GM12878 (cell line): ENCODE measurements around the gene LARP7. TPM values are rescaled to one million over a fixed set of nuclear protein-coding genes. Genes with fewer than 3 reads are reported as not detected.
A peak's percentile ranks its signal among the peaks of the same experiment; 100 is the strongest.
"Not testable (repeated sequence)": the region's sequence is repeated elsewhere in the genome, so short reads cannot be mapped to it uniquely, and the experiment has no call there.

Experiments
- ATAC-seq: fragments of 200-7000 bp; cut with Tn5 transposase; 3 replicates; pipeline ENCODE4 v1.9.1; 2020; ENCODE audit warnings: mild to moderate bottlenecking, moderate library complexity
- BruUV-seq: library from RNA; stranded (reverse); fragments of 400-500 nt; replicated peaks from 2 replicates; lab custom pipeline; 2021; lab: Mats Ljungman, UMichigan
- CTCF ChIA-PET: fragments of 300-600 bp; sonication (Branson Sonifier 250); formaldehyde crosslinking; extraction: SDS; loops from one replicate; lab custom pipeline; 2021; ENCODE audit warnings: inconsistent platforms; lab: Yijun Ruan, JAX
- POLR2A ChIA-PET: fragments of 350-600 bp; formaldehyde crosslinking; extraction: SDS; loops from one replicate; lab custom pipeline; 2021; ENCODE audit warnings: inconsistent platforms; lab: Charles Lee
- RAD21 ChIA-PET: fragments of 300-600 bp; sonication (Branson Sonifier 250); formaldehyde crosslinking; loops from one replicate; lab custom pipeline; 2023; ENCODE audit warnings: antibody characterized with exemption; ENCODE audit not compliant: unreplicated experiment; lab: Charles Lee
- SMC1A ChIA-PET: fragments of 300-600 bp; sonication (Branson Sonifier 250); formaldehyde crosslinking; loops from one replicate; lab custom pipeline; 2023; ENCODE audit not compliant: unreplicated experiment, uncharacterized antibody; lab: Charles Lee
- DNase-seq: peaks from one replicate; pipeline ENCODE4 v3.0.0-alpha.2; 2011; ENCODE audit warnings: low read depth, low spot score
- FAIRE-seq: peaks from 3 replicates; lab custom pipeline; 2011; peaks lifted over from hg19 to GRCh38; lab: Jason Lieb, UNC
- H2AFZ ChIP-seq: 2 replicates; pipeline ENCODE4 v1.6.0; 2011; ENCODE audit warnings: low read depth, low read length, control low read depth; ENCODE audit not compliant: control insufficient read depth
- H3K27ac ChIP-seq: 2 replicates; pipeline ENCODE4 v1.5.1; 2011; ENCODE audit warnings: control low read depth; ENCODE audit not compliant: control insufficient read depth, insufficient read depth
- H3K27me3 ChIP-seq, 2 experiments: replicated peaks in 1 of 2; 2 replicates each; pipeline versions ENCODE4 v1.6.0 to v1.6.1; 2011; ENCODE audit warnings: low read length in 1 of 2; ENCODE audit not compliant: control insufficient read depth in 2 of 2, insufficient read depth in 2 of 2
- H3K36me3 ChIP-seq, 2 experiments: 2 replicates each; pipeline ENCODE4 v1.5.1; 2011; ENCODE audit warnings: low read length in 1 of 2; ENCODE audit not compliant: control insufficient read depth in 2 of 2, insufficient read depth in 2 of 2
- H3K4me1 ChIP-seq: 2 replicates; pipeline ENCODE4 v1.6.1; 2011; ENCODE audit warnings: mild to moderate bottlenecking, low read length, moderate library complexity, mixed read lengths; ENCODE audit not compliant: control insufficient read depth, insufficient read depth
- H3K4me2 ChIP-seq: 2 replicates; pipeline ENCODE4 v1.6.0; 2011; ENCODE audit warnings: control low read depth; ENCODE audit not compliant: control insufficient read depth, insufficient read depth
- H3K4me3 ChIP-seq: fragments of 200-600 bp; sonication (generic); 2 replicates; pipeline ENCODE4 v1.5.1; 2016
- H3K79me2 ChIP-seq: 2 replicates; pipeline ENCODE4 v1.6.0; 2011; ENCODE audit warnings: low read length; ENCODE audit not compliant: control insufficient read depth, insufficient read depth
- H3K9ac ChIP-seq: 2 replicates; pipeline ENCODE4 v1.8.0; 2011; ENCODE audit warnings: low read length, control low read depth, mixed read lengths; ENCODE audit not compliant: control insufficient read depth, insufficient read depth
- H3K9me3 ChIP-seq: replicated peaks from 3 replicates; pipeline ENCODE4 v1.5.1; 2011; ENCODE audit warnings: mild to moderate bottlenecking, low read length; ENCODE audit not compliant: control insufficient read depth, insufficient read depth
- H4K20me1 ChIP-seq: 2 replicates; pipeline ENCODE4 v1.6.0; 2011; ENCODE audit not compliant: control insufficient read depth, insufficient read depth
- BHLHE40 ChIP-seq, 2 experiments: fragments of 450-650 bp in 1 of 2; IDR thresholded peaks; 2 replicates each; pipeline ENCODE4 v1.6.1; 2011 to 2017; ENCODE audit warnings: low read depth in 2 of 2, borderline replicate concordance in 1 of 2, improper control_type of control experiment in 1 of 2, low read length in 1 of 2, mild to moderate bottlenecking in 1 of 2
- IKZF1 ChIP-seq: fragments of 450-650 bp; conservative IDR thresholded peaks from 2 replicates; pipeline ENCODE4 v1.6.1; 2017; ENCODE audit warnings: antibody characterized with exemption, mild to moderate bottlenecking
- NBN ChIP-seq: fragments of 450-650 bp; IDR thresholded peaks from 2 replicates; pipeline ENCODE4 v1.6.1; 2016
- RAD51 ChIP-seq: fragments of 450-650 bp; IDR thresholded peaks from 2 replicates; pipeline ENCODE4 v1.6.1; 2016; ENCODE audit warnings: moderate library complexity, mild to moderate bottlenecking, inconsistent platforms
- WGBS: methylation state at CpG from one replicate; pipeline ENCODE4 v1.1.6; 2016; ENCODE audit warnings: low lambda C conversion rate; ENCODE audit not compliant: insufficient replicate concordance, insufficient coverage; ENCODE audit errors: missing lambda C conversion rate; 5-methylcytosine and 5-hydroxymethylcytosine counted together
- in situ Hi-C: fragments of 300-500 bp; cut with MboI; formaldehyde crosslinking; loops from 9 replicates; pipeline ENCODE4 v1.14.3; 2018; ENCODE audit warnings: mixed read lengths
- intact Hi-C: fragments of 100-400 bp; cut with micrococcal nuclease; formaldehyde crosslinking; loops from one replicate; pipeline ENCODE4 v1.14.2; 2022; ENCODE audit not compliant: unreplicated experiment
- polyA plus RNA-seq, 11 experiments: library from polyadenylated mRNA; depleted of rRNA in 4 of 11; unstranded in 6 of 11; stranded (reverse) in 5 of 11; fragments of >200 nt; fragmentation: Nextera tagmentation in 4 of 11; fragmentation: Illumina TruSeq in 1 of 11; extraction: Ambion mirVana in 4 of 11; extraction: Trizol in 1 of 11; gene quantifications; 1 replicate in 1 of 11; 2 replicates in 10 of 11; pipeline versions ENCODE4 v1.2.1 to v1.2.3, GENCODE V29; 2011 to 2016; ENCODE audit warnings: inconsistent platforms in 2 of 11, missing spikeins in 2 of 11, low read depth in 1 of 11
- total RNA-seq, 4 experiments: library from RNA; depleted of rRNA in 3 of 4; stranded (reverse); fragments of >200 nt in 3 of 4; fragmentation: Illumina TruSeq in 1 of 4; extraction: Trizol in 1 of 4; gene quantifications; 2 replicates each; pipeline versions ENCODE4 v1.2.1 to v1.2.3, GENCODE V29; 2013 to 2021
- TF ChIP-seq, protein P1 (sequence below): IDR thresholded peaks from 2 replicates; pipeline ENCODE4 v1.6.1; 2011; ENCODE audit warnings: borderline replicate concordance, low read depth, mild to moderate bottlenecking, moderate library complexity, mixed read lengths, low read length; ENCODE audit not compliant: insufficient read depth; ENCODE audit errors: extremely low read length

Gene LARP7
- total and polyA plus RNA-seq, 10 of the 15 experiments (the other 5 are each of a cell fraction or from before 2014, with no cell fraction given) = 27.8 to 107 (median 61.8) TPM

DNA sequence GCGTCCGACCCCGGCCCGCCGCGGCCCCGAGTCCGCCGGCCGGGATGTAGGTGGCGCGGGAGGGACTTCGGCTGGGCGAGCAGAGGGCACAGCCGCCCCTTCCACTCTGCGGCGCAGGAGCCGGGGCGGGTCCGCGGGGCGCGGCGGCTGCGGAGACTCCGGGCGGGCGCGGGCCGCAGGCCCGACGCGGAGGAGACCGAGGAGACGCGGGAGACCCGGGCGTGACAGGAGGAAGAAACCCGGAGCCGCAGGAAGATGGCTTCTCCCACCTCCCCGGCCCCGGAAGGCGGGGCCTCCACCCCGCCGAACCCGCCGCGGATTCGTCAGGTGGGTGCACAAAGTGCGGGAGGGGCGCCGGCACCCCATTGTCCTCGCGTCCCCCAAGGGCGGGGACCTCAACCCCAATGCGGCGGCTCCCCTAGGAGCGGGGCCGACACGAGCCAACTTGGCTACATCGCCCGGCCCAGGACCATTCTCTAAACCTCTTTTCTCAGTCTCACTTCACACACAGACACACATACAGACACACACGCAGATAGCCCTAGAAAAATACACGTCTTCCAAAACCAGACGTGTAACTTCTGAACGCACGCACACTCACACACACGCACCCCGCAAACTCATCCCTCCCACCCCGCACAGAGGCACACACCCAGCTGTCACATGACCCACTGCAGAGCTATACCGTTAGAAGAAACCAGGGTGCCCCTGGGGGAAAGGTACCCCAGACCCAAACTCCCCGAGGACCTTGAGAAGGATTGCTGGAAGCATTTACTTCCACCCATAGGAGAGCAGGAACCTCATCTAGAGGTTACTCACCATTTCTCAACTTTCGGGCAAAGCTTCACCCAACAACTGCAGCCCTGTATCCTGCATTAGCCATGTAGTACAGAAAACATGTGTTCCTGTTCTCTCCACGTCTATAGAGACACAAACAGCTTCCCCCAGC lies 69.2 kb downstream of the LARP7 start:
- H3K9ac ChIP-seq, POLR2A ChIA-PET: not testable (repeated sequence)

More for the DNA sequence above, 69.2 kb downstream of the LARP7 start:
- H3K27me3 ChIP-seq = peaks cover 7 to 12% of the 10 kb centered on the region in 2 experiments; a peak in 3 of 4 replicates
- H3K79me2 ChIP-seq, H3K36me3 ChIP-seq, FAIRE-seq, BruUV-seq, DNase-seq, intact Hi-C loops, H3K9me3 ChIP-seq, SMC1A ChIA-PET, H3K27ac ChIP-seq, in situ Hi-C loops, H4K20me1 ChIP-seq, H3K4me1 ChIP-seq: not testable (repeated sequence)
- RAD21 ChIA-PET = interaction anchor here (0.8 to 1.4 kb wide), 2 partner anchors 63 to 232 kb away, joined by 3 to 4 read pairs; no protein-coding TSS in a partner anchor
- CTCF ChIA-PET = interaction anchor here (0.7 to 1.2 kb wide), 2 partner anchors 59 to 232 kb away, joined by 3 read pairs; no protein-coding TSS in a partner anchor
- peak overlapping the region; percentile 57; the same call in 1 of the 2 replicates for H3K4me3 ChIP-seq
- peak overlapping the region; percentile 75 for H2AFZ ChIP-seq
- TF ChIP-seq NBN (0 out of 2 replicates have a peak, but pooled peaks have one; percentile 28), BHLHE40 (IDR thresholded peaks at IDR 0.05; ENCODE audit: borderline replicate concordance in 1 of 2, low read depth in 2 of 2, low read length in 1 of 2) (peak in 1 of 2 experiments; percentile 18; a peak in 1 of 4 replicates), IKZF1 (peak; percentile 43; the same call in 1 of the 2 replicates), RAD51 (peak; percentile 75)
- TF ChIP-seq, protein P1, sequence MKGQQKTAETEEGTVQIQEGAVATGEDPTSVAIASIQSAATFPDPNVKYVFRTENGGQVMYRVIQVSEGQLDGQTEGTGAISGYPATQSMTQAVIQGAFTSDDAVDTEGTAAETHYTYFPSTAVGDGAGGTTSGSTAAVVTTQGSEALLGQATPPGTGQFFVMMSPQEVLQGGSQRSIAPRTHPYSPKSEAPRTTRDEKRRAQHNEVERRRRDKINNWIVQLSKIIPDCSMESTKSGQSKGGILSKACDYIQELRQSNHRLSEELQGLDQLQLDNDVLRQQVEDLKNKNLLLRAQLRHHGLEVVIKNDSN = peak; percentile 26
- peak overlapping the region; percentile 56 for H3K4me2 ChIP-seq
- peak; percentile 78 for ATAC-seq
- WGBS = 4% methylated on average over 31 of the region's 74 CpGs
